Ovary (tissue), 9 donors: ENCODE data around the gene CYP19A1. TPM values are rescaled to one million over a fixed set of nuclear protein-coding genes. Genes with fewer than 3 reads are reported as not detected.
A peak's percentile ranks its signal among the peaks of the same experiment; 100 is the strongest.

Source experiments
- DNase-seq, 5 donors: peaks; one replicate each; pipeline ENCODE4 v3.0.0-alpha.2; 2019 to 2020
- H3K27ac ChIP-seq, 2 donors: fragments of 200-600 bp; one replicate each; pipeline versions ENCODE4 v1.5.1 to v1.8.0; 2019 to 2022
- H3K27me3 ChIP-seq: fragments of 200-600 bp; one replicate; pipeline ENCODE4 v1.8.0; 2022
- H3K36me3 ChIP-seq: fragments of 200-600 bp; sonication (generic); one replicate; pipeline ENCODE4 v1.5.1; 2019
- H3K4me1 ChIP-seq: one replicate; pipeline ENCODE4 v1.8.1; 2013; ENCODE audit warnings: mild to moderate bottlenecking, moderate library complexity; ENCODE audit not compliant: insufficient read depth
- H3K4me3 ChIP-seq: fragments of 200-600 bp; sonication (generic); one replicate; pipeline ENCODE4 v1.5.1; 2017
- H3K9me3 ChIP-seq, 2 donors: fragments of 200-600 bp in 1 of 2; sonication (generic) in 1 of 2; one replicate each; pipeline versions ENCODE4 v1.5.1 to v1.8.1; 2013 to 2019; ENCODE audit warnings: mild to moderate bottlenecking in 1 of 2, moderate library complexity in 1 of 2
- EP300 ChIP-seq: sonication (generic); formaldehyde crosslinking; IDR thresholded peaks from one replicate; pipeline ENCODE4 v1.6.1; 2017; ENCODE audit warnings: antibody characterized with exemption
- POLR2A ChIP-seq: fragments of 450-650 bp; IDR thresholded peaks from one replicate; pipeline ENCODE4 v1.6.1; 2017; ENCODE audit warnings: antibody characterized with exemption, mild to moderate bottlenecking, moderate library complexity
- WGBS, 3 donors: extraction: QIAGEN DNeasy Blood & Tissue Kit in 1 of 3; methylation state at CpG; one replicate each; pipeline versions ENCODE4 v1.1.5 to v1.1.7; 2013 to 2017; 5-methylcytosine and 5-hydroxymethylcytosine counted together
- intact Hi-C, 4 donors: fragments of 100-400 bp; cut with DNase I; formaldehyde crosslinking; loops; one replicate each; pipeline versions ENCODE4 v1.11.0 to v1.15.1; 2022 to 2023
- polyA plus RNA-seq, 2 donors: library from polyadenylated mRNA; stranded (reverse); fragments of 200-250 nt in 1 of 2; fragments of 350-450 nt in 1 of 2; fragmentation: Illumina TruSeq in 1 of 2; extraction: RNeasy Lipid Tissue Mini Kit (QIAGEN cat#74804) in 1 of 2; gene quantifications; one replicate each; pipeline ENCODE4 v1.2.3, GENCODE V29; 2013 to 2014
- total RNA-seq, 7 donors: library from RNA; depleted of rRNA in 2 of 7; stranded (reverse); fragments of >200 nt in 2 of 7; fragmentation: NEBNext Ultra II Directional in 3 of 7; extraction: Animal tissue kit (Norgen Biotek cat#: 25700) in 3 of 7; gene quantifications; one replicate each; pipeline versions ENCODE4 v1.1.0 to v1.2.4, GENCODE V29; 2016 to 2023
- TF ChIP-seq, protein P1 (sequence below), 3 donors: fragments of 450-650 bp in 2 of 3; fragments of 200-600 bp in 1 of 3; IDR thresholded peaks; one replicate each; pipeline versions ENCODE4 v1.5.1 to v1.8.0; 2016 to 2022; ENCODE audit warnings: antibody characterized with exemption in 3 of 3, mild to moderate bottlenecking in 1 of 3
- donor health status: DM: no; HTN: no; CAD: no; lungs with moderate emphysema.
- donor health status: DM: no; HTN: no; CAD: no.
- donor health status: Bipolar disorder and iron deficiency.
- donor health status: DM: yes; HTN: yes; CAD: no.
- donor health status: DM: no; HTN: no; CAD: no.
- donor health status: DM: yes; HTN: yes; CAD: no.

The CYP19A1 gene
- total and polyA plus RNA-seq, 9 donors: 0.81 to 1,570 (median 1.4) TPM

DNA sequence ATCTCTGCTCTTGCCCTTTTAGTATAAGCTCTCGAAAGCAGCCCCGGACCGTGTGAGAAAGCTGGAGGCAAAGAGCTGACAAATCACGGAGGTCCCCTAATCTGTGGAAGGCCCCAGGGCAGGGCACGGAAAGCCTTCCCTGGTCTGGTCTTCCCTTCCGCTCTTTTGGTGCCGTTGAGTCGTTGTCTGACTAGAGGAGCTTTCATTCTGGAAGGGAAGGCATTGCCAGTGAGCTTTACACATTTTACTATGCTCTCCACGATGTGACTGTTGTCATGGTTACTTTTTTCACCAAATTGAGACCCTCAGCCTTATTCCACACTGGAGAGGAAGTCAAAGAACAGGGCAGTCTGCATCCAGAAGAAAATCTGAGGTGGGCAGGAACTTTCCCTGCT, 71.7 kb downstream of the CYP19A1 start:
- TF ChIP-seq EP300: no peak
- TF ChIP-seq, protein P1, sequence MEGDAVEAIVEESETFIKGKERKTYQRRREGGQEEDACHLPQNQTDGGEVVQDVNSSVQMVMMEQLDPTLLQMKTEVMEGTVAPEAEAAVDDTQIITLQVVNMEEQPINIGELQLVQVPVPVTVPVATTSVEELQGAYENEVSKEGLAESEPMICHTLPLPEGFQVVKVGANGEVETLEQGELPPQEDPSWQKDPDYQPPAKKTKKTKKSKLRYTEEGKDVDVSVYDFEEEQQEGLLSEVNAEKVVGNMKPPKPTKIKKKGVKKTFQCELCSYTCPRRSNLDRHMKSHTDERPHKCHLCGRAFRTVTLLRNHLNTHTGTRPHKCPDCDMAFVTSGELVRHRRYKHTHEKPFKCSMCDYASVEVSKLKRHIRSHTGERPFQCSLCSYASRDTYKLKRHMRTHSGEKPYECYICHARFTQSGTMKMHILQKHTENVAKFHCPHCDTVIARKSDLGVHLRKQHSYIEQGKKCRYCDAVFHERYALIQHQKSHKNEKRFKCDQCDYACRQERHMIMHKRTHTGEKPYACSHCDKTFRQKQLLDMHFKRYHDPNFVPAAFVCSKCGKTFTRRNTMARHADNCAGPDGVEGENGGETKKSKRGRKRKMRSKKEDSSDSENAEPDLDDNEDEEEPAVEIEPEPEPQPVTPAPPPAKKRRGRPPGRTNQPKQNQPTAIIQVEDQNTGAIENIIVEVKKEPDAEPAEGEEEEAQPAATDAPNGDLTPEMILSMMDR (IDR thresholded peaks at IDR 0.05): no peak
- TF ChIP-seq POLR2A: no peak
- intact Hi-C loops: no loop called here
- H3K27ac ChIP-seq: no peak overlapping the region

DNA sequence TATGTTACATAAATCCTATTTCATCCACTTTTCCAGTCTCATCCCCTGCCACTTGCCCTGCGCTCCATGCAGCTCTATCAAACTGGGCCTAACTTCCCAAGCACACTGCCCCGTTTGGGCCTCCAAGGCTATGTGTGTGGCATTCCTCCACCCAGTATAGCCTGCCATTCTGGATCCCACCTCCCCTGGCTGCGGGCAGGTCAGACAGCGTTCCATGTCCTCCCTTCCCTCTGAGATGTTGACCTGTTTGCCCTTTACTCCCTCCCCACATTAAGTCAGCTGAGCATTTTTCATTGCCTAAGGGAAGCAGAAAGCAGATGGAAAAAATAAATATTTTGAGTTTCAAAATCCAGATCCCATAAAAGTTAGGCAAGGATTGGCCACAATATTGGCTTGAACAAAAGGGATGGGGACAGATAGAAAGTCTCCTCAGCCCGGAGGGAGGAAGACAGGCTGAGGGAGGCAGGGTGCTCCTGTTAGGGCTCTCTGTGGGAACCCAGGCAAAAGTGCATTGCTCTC, 73.3 kb downstream of the CYP19A1 start:
- Histone ChIP-seq H3K4me3 (no peak overlapping the region), H3K27me3 (no peaks in the 10 kb centered on the region), H3K9me3 (no peaks in the 10 kb centered on the region), H3K36me3 (no peaks in the 10 kb centered on the region), H3K4me1 (peaks cover 4% of the 10 kb centered on the region), H3K27ac (no peak overlapping the region)
- intact Hi-C loops: no loop called here
- 57 to 75% (median 73%) methylated on average over 5 of the region's 5 CpGs for WGBS, 3 donors
- TF ChIP-seq, protein P1 (IDR thresholded peaks at IDR 0.05): no peak
- TF ChIP-seq POLR2A: no peak
- TF ChIP-seq EP300: no peak
- no peak for DNase-seq

More for the DNA sequence above, 71.7 kb downstream of the CYP19A1 start:
- no peak for DNase-seq
- Histone ChIP-seq H3K36me3 (no peaks in the 10 kb centered on the region), H3K27me3 (no peaks in the 10 kb centered on the region), H3K9me3 (no peaks in the 10 kb centered on the region), H3K4me1 (peaks cover 4% of the 10 kb centered on the region), H3K4me3 (peak overlapping the region; percentile 36)
- 23 to 31% (median 26%) methylated on average over 9 of the region's 9 CpGs for WGBS, 3 donors

DNA sequence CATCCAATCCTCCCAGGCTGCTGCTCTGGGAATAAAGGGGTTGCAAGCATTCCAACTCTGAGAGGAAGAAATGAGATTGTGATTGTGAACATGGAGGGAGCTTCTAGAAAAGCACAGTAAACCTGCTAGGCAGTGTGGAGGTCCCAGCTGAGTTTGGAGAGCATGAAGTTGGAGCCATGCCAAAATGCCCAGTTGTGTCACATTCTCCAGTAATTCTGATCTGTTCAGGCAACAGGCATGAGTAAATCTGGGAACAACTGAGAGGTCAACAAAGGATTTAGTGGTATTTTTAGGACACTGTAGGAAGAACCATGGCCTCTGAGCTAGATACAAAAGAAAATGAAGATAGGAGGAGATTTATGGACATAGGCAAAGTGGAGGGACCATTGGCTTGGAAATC, 74.7 kb downstream of the CYP19A1 start:
- DNase-seq: no peak

DNA sequence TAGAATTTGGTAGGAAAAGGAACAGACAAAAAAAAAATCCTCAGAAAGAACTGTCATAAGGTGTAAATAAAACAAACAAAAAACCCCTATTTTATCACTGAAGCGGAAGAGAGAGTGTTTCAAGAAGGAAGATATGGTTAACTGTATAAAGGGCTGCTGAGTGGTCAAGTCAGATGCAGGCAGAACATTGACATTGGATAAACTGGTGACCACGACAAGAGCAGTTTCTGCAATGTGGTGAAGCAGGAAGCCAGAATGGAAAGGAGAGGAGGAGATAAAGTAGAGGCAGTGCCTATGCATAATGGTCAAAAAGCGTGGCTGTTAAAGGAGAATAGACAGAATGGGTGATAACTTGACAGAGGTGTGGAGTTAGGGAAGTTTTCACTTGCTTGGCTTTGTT, 75.3 kb downstream of the CYP19A1 start:
- peaks cover 4% of the 10 kb centered on the region for H3K4me1 ChIP-seq
- no peaks in the 10 kb centered on the region for H3K9me3 ChIP-seq
- no peak overlapping the region for H3K4me3 ChIP-seq
- WGBS, 3 donors: 79 to 87% (median 84%) methylated on average over 3 of the region's 3 CpGs
- intact Hi-C loops: no loop called here
- H3K36me3 ChIP-seq: no peaks in the 10 kb centered on the region
- no peak for DNase-seq
- TF ChIP-seq POLR2A (no peak), EP300 (no peak)
- TF ChIP-seq, protein P1 (IDR thresholded peaks at IDR 0.05): no peak
- no peak overlapping the region for H3K27ac ChIP-seq
- no peaks in the 10 kb centered on the region for H3K27me3 ChIP-seq

More for the DNA sequence above, 74.7 kb downstream of the CYP19A1 start:
- Histone ChIP-seq H3K36me3 (no peaks in the 10 kb centered on the region), H3K27ac (no peak overlapping the region), H3K9me3 (no peaks in the 10 kb centered on the region), H3K27me3 (no peaks in the 10 kb centered on the region), H3K4me1 (peaks cover 4% of the 10 kb centered on the region), H3K4me3 (no peak overlapping the region)
- TF ChIP-seq POLR2A: no peak
- no peak for TF ChIP-seq EP300
- TF ChIP-seq, protein P1 (IDR thresholded peaks at IDR 0.05): no peak
- intact Hi-C loops: no loop called here
